Mesodermal cell (in vitro differentiated cells): ENCODE data around the gene SLC29A2.
A peak's percentile ranks its signal among the peaks of the same experiment; 100 is the strongest.

Experiments used
- H3K27ac ChIP-seq: 2 replicates; pipeline ENCODE4 v1.7.0; 2013; ENCODE audit warnings: mild to moderate bottlenecking, low read depth, low read length, moderate library complexity; ENCODE audit not compliant: severe bottlenecking
- H3K36me3 ChIP-seq: 2 replicates; pipeline ENCODE4 v1.7.1; 2013; ENCODE audit warnings: mild to moderate bottlenecking, low read length, moderate library complexity; ENCODE audit not compliant: control insufficient read depth, insufficient read depth
- H3K4me1 ChIP-seq: one replicate; pipeline ENCODE4 v1.7.1; 2013; ENCODE audit warnings: mild to moderate bottlenecking, low read length; ENCODE audit not compliant: insufficient read depth, control insufficient read depth, poor library complexity, severe bottlenecking
- H3K4me3 ChIP-seq: 2 replicates; pipeline ENCODE4 v1.7.0; 2013; ENCODE audit warnings: low read length, control low read depth, mild to moderate bottlenecking; ENCODE audit not compliant: insufficient read depth, poor library complexity, severe bottlenecking; ENCODE audit errors: extremely low read depth
- H3K9me3 ChIP-seq: 2 replicates; pipeline ENCODE4 v1.7.1; 2013; ENCODE audit warnings: mild to moderate bottlenecking, low read length, moderate library complexity; ENCODE audit not compliant: control insufficient read depth
- WGBS, 2 experiments: methylation state at CpG; one replicate each; pipeline ENCODE4 v1.1.5; 2013; ENCODE audit warnings: missing lambda C conversion rate in 2 of 2; ENCODE audit not compliant: insufficient coverage in 2 of 2; 5-methylcytosine and 5-hydroxymethylcytosine counted together

SLC29A2 gene

DNA sequence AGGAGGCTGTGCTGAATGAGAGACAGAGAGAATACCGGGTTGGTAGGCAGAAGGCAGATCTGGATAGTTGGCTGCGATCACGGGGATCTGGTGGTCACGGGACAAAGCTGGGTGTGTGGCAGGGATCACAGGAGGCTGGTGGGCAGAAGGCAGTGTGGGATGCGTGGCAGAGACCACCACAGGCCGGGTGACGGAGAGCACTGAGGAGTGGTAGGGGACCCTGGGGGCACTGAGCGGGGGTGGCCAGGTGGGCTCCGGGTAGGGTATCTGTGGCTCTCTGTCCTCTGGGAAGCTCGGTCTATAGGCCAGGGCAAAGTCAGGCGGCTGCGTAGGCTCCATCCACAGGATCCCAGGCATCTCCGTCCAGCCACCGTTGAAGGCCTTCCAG is 56.1 kb downstream of the SLC29A2 start:
- H3K4me1 ChIP-seq: peaks cover 59% of the 10 kb centered on the region
- H3K9me3 ChIP-seq: peaks cover 3% of the 10 kb centered on the region
- no peaks in the 10 kb centered on the region for H3K36me3 ChIP-seq
- H3K4me3 ChIP-seq: peak overlapping the region; percentile 39
- WGBS, 2 experiments: 97% methylated on average over 14 of the region's 14 CpGs
- peak overlapping the region; percentile 29 for H3K27ac ChIP-seq

DNA sequence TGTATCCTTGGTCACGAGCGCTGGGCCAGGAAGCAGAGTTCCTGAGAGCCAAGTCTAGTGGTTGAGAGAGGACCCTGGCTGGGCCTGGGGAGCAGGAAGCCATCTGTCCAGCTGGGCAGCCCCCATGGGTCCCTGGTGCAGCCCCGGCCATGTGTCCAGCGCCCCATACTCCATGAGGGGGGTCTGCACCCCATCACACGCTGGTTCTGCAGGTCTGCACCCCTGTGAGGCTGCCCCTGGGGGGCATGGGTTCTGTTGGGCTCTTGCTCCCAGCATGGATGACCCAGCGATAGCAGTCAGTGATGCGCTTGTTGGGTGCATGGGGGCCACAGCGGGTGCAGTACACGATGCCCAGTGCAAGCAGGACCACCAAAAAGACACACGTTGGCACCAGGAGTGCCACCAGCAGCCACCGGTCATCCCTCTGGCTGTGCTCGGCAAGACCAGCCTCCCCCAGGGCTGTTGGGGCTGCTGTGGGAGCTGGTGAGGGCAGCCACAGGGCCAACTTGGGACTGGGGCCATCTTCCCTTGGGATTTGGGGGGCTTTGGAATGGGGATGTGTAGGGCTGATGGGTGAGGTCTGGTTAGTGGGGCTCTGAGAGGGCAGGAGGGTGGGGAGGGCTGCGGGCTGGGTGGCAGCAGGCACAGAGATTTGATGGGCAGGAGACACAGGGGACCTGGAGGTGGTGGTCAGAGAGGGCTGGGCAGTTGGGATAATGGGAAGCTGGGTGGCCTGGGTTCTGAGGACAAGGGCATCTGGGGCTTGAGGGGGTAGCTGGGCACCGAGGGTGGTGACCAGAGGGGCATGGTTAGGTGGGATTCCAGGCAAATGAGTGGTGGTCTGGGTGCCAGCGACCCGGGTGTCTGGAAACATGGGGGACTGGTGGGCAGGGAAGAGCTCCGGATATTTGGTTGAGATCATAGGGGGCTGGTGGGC is 56.7 kb downstream of the SLC29A2 start:
- Histone ChIP-seq H3K4me1 (peaks cover 59% of the 10 kb centered on the region), H3K9me3 (peaks cover 3% of the 10 kb centered on the region), H3K4me3 (peak overlapping the region; percentile 39), H3K27ac (peak overlapping the region; percentile 98), H3K36me3 (no peaks in the 10 kb centered on the region)
- 92 to 95% methylated on average over 16 to 17 of the region's 17 CpGs for WGBS, 2 experiments

DNA sequence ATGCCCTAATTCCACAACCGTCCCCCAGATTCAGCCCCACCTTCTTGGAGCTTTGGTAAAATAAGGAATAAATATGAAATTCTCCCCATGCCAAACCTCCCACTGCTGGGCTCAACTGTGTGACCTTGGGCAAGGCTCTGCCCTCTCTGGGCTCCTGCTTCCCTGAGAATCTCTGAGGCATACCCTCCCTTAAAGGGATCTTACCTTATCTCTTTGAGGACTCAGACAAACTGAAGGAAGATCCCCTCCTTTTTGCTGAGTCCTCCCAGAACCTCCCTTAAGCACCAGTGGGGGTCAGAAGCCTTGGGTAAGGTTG is 57.4 kb downstream of the SLC29A2 start:
- Histone ChIP-seq H3K4me3 (peak overlapping the region; percentile 39), H3K9me3 (no peaks in the 10 kb centered on the region), H3K4me1 (peaks cover 64% of the 10 kb centered on the region), H3K36me3 (no peaks in the 10 kb centered on the region), H3K27ac (peak overlapping the region; percentile 98)
- no CpG with 5 or more reads among the region's 1 CpG for WGBS, 2 experiments

DNA sequence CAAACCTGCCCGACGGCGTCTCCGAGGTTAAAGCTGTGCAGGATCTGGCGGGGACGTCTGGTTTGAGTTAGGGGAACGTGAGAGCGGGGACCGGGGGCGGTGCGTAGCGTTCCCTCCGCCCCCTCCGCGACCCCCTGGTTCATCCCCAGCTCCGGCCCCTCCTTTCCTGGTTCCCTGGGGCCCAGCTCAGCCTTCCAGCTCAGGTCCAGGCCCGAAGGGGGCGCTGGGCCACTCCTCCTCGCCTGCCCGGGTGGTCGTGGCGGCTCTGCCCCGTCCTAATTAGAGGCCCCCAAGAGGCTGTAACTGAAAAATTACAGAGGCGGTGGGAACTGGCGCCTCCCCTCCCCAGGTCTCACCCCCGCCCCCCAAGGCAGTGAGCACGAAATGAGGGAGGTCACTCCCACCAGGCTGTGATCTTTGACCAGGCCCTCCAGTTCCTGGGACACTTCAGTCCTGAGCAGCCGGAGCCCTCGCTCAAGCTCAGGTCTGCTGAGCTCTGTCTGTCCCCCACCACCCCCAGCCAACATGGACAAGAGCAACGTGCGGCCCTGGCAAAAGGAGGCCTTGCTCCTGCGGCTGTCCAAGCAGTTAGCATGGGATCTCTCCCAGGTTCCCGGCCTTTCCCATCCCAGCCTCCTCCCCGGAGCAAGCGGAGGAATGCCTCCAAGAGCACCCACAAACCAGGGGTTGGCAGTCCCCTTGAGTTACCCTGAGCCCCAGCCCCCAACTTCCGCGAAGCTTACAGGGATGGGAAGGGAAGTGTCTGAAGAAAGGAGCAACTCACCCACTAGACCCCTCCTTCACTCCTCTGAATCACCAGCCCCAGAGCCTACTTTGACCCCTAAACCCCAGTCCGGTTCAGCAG is 58.0 kb downstream of the SLC29A2 start:
- Histone ChIP-seq H3K4me3 (peak overlapping the region; percentile 39), H3K4me1 (peaks cover 62% of the 10 kb centered on the region), H3K9me3 (no peaks in the 10 kb centered on the region), H3K36me3 (no peaks in the 10 kb centered on the region), H3K27ac (peak overlapping the region; percentile 98)
- 15 to 16% methylated on average over 21 to 26 of the region's 38 CpGs for WGBS, 2 experiments

DNA sequence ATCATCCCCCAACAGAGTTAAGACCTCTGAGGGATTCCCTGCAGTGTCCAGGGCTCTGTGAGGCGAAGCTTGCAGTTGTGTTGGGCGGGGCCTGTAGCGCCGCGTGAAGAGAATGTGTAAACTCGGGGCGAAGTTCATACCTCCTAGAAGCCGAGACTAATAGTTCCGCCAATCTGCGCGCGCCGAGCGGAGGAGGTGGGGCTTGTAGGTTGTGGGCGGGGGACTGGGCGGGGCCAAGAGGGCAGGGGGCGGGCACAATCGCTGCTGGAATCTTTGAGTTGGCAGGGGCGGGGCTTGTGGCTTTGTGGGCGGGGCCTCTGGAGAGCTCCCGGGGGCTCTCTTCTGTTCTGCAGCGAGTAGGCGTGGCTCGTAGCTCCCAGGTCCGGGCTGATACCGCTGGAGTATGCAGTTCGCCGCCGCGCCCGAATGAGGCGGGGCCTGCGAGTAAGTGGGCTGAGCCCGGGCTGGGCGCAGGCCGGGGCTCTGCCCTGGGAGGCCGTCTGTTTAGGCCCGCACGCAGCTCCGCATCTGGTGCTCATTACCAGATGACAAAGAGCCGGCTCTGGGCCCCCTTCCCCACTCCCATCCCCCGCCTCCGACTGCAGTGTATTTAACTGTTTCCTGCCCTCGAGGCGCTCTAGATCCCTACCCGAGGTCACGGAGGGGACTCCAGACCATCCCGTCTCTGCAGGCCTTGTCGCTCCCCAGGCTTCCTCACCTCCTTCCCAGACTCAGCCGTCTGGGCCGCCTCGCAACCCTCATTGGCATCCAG is 58.8 kb downstream of the SLC29A2 start:
- Histone ChIP-seq H3K9me3 (no peaks in the 10 kb centered on the region), H3K4me1 (peaks cover 54% of the 10 kb centered on the region), H3K4me3 (peak overlapping the region; percentile 47), H3K36me3 (no peaks in the 10 kb centered on the region), H3K27ac (peak overlapping the region; percentile 98)
- WGBS, 2 experiments: 1% methylated on average over 30 to 49 of the region's 52 CpGs
